Stimulated activated naive CD8-positive, alpha-beta T cell treated with anti-CD3 and anti-CD28 coated beads, Interleukin-15, Interleukin-2, amounts not matched to agents 100 ng/mL and 50 ng/mL, for 24 hours (primary cell): ENCODE data around the gene RXFP4.

Experiments
- H3K27ac Mint-ChIP-seq: one replicate; pipeline ENCODE4 v1.8.0; 2021; ENCODE audit warnings: mild to moderate bottlenecking, mixed read lengths
- H3K27me3 Mint-ChIP-seq: one replicate; pipeline ENCODE4 v1.8.0; 2021; ENCODE audit warnings: mixed read lengths
- H3K36me3 Mint-ChIP-seq: one replicate; pipeline ENCODE4 v1.8.0; 2021; ENCODE audit warnings: low read depth, mixed read lengths
- H3K4me1 Mint-ChIP-seq: one replicate; pipeline ENCODE4 v1.8.0; 2021; ENCODE audit warnings: low read depth, mixed read lengths
- H3K4me3 Mint-ChIP-seq: one replicate; pipeline ENCODE4 v1.8.0; 2021; ENCODE audit warnings: mild to moderate bottlenecking, mixed read lengths
- H3K9me3 Mint-ChIP-seq: one replicate; pipeline ENCODE4 v1.8.0; 2021; ENCODE audit warnings: mixed read lengths

The RXFP4 gene

DNA sequence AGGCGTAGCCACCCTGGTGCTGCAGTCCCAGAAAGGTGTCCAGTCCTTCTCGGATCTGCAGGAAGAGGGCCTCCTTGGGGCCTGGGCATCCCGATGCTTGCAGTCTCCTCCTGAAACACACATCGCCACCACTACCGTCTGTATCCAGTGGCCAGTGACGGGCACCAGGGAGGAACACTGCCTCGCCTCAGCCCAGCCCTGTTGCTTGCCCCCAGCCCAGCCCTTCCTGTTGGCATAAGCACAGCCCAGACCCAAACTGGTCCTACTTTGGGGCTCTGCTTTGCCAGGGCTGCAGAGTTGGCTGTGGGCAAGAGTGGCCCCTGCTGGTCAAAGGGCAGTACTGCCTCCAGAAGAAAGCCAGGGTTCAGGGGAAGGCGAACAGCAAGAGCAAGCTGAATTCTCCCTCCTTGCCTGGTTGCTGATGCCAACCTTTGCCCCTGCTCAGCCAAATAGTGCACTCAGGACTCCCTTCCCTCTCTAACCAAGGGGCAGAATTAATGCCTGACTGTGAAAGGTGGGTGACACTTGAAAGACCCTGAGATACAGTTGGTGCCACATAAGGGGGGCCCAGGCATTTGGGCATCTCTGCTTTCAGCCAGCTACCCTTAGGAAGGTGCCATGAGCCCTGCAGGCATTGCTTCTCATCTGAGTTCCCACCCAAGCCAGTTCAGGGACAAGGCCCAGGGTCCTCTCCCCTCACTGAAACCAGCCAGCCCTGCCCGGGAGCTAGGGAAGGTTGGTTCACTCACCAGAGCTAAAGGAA lies 48.0 kb downstream of the RXFP4 start:
- H3K36me3 Mint-ChIP-seq: no peaks in the 10 kb centered on the region
- no peaks in the 10 kb centered on the region for H3K9me3 Mint-ChIP-seq
- H3K4me1 Mint-ChIP-seq: peaks cover 19% of the 10 kb centered on the region
- H3K4me3 Mint-ChIP-seq: no peak overlapping the region
- no peaks in the 10 kb centered on the region for H3K27me3 Mint-ChIP-seq
- H3K27ac Mint-ChIP-seq: peak overlapping the region; percentile 28

DNA sequence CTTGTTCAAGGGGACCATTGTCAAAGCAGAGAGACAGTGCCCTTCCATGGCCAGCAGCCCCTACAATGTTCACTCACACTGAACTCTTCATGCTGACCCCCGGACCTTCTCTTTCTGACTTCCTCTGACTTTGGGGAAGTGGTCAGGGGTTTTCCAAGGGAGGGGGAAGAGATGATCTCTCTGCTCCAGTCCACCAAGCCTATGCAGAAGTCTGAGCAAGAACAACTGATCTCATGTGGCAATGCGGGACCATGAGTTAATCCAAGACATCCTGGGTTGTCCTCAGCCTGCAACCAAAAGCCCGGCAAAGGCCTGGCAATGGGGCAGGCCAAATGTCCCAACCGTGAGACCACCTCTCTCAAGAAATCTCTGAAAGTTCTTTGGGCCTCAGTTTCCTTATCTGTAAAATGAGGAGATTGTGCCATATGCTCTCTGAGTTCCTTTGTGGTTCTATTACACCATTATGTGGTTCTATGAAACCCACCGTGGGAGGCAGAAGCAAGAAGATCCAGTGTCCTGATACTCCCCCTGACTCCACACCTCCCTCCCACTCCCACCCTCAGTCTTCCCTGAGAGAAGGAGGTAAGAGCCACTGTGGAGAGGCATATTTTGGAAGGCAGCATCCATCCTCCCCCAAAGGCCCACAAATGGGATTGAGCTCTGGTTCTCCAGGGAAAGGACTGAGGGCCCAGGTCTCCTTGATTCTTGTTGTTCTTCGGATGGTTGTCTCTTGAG lies 48.7 kb downstream of the RXFP4 start:
- Mint-ChIP-seq H3K9me3 (no peaks in the 10 kb centered on the region), H3K4me3 (no peak overlapping the region), H3K27me3 (no peaks in the 10 kb centered on the region), H3K27ac (peak overlapping the region; percentile 28), H3K36me3 (no peaks in the 10 kb centered on the region), H3K4me1 (peaks cover 19% of the 10 kb centered on the region)
